AG04449 (cell line): ENCODE measurements around the gene CLMP.
"Not testable (repeated sequence)": the region's sequence is repeated elsewhere in the genome, so short reads cannot be mapped to it uniquely, and the experiment has no call there.

ENCODE experiments used
- CTCF ChIA-PET: fragments of 350-600 bp; formaldehyde crosslinking; extraction: SDS; loops from one replicate; lab custom pipeline; 2021; ENCODE audit warnings: antibody characterized with exemption; lab: Yijun Ruan, JAX
- POLR2A ChIA-PET: fragments of 400-600, 350-600 bp; formaldehyde crosslinking; extraction: SDS; loops from one replicate; lab custom pipeline; 2020; ENCODE audit warnings: antibody characterized with exemption, inconsistent platforms; lab: Yijun Ruan, JAX
- DNase-seq: peaks from one replicate; pipeline ENCODE4 v3.0.0-alpha.2; 2010; ENCODE audit warnings: low read depth, low spot score
- H3K4me3 ChIP-seq: 2 replicates; pipeline ENCODE4 v1.5.1; 2011; ENCODE audit warnings: low read depth, mild to moderate bottlenecking, control low read depth, low read length
- TF ChIP-seq, protein P1 (sequence below): IDR thresholded peaks from one replicate; pipeline ENCODE4 v1.5.1; 2011; ENCODE audit warnings: mild to moderate bottlenecking, moderate library complexity, low read length, control low read depth, inconsistent platforms; ENCODE audit not compliant: insufficient read depth; ENCODE audit errors: missing control alignments

Gene CLMP

DNA sequence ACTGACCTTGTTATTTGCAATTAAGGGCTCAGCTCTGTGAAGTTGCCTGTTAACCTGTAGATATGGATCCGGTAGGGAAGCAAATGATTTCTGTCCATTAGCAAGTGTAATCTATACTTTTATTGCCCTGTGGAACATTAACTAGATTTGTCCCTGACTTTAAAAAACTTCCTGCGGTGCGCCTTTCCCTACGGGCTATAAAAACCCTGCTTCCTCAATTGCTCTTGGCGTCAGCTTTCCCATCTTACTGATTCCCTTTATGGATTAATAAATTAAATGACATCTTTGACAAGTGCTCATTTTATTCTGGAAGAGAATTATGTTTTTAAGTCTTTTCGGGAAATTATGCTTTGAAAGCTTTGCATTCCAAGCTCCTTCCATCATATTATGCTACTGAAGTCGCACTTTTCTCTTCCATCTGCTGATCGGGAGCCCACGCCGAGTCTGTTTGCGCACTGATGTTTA lies 18.3 kb upstream of the CLMP start:
- H3K4me3 ChIP-seq = no peak overlapping the region
- ChIA-PET CTCF (interaction anchor here (0.9 kb wide), 2 partner anchors 9 to 34 kb away, joined by 4 read pairs; no protein-coding TSS in a partner anchor), POLR2A (no interaction called here)
- DNase-seq = no peak
- TF ChIP-seq, protein P1, sequence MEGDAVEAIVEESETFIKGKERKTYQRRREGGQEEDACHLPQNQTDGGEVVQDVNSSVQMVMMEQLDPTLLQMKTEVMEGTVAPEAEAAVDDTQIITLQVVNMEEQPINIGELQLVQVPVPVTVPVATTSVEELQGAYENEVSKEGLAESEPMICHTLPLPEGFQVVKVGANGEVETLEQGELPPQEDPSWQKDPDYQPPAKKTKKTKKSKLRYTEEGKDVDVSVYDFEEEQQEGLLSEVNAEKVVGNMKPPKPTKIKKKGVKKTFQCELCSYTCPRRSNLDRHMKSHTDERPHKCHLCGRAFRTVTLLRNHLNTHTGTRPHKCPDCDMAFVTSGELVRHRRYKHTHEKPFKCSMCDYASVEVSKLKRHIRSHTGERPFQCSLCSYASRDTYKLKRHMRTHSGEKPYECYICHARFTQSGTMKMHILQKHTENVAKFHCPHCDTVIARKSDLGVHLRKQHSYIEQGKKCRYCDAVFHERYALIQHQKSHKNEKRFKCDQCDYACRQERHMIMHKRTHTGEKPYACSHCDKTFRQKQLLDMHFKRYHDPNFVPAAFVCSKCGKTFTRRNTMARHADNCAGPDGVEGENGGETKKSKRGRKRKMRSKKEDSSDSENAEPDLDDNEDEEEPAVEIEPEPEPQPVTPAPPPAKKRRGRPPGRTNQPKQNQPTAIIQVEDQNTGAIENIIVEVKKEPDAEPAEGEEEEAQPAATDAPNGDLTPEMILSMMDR = no peak

DNA sequence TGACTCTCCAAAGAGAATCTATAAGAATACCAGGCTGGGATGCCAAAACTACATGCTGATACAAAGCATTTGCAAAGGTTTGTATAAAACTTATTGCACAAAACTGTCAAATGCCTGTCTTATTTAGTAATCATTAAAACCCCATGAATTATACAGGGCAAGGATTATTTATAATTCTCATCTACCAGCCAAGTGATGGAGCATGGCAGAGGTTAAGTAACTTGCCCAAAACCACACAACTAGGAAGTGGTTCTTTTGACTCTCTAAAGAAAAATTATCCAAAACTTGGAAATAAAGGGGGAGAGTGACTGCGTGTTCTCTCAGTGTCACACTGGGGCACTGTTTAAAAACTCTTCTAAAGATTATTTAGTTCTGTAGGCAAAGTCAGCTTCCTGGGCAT lies 17.4 kb upstream of the CLMP start:
- no peak overlapping the region for H3K4me3 ChIP-seq
- no peak for DNase-seq
- ChIA-PET CTCF (interaction anchor here (0.9 to 4.2 kb wide), 3 partner anchors 9 to 34 kb away, joined by 4 to 24 read pairs (median 5); no protein-coding TSS in a partner anchor), POLR2A (no interaction called here)
- TF ChIP-seq, protein P1 = no peak

DNA sequence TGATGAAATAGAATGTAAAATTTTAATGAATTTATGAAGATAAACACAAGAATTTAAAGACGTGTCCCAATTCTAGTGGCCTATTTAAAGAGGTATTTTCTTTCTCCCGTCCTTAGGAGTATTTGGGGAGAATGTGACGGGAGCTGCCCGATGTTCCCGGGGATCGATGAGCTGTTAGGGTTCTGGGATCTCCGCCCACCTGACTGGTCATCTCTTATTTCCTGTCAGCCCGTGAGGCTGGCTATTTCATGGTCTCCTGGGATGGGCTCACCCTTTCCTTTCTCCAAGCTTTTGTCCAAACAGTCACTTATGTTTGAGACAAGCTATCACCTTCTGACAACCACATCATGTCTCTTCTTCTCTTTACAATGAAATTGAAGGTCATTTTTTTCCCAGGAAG lies 16.9 kb upstream of the CLMP start:
- TF ChIP-seq, protein P1 = no peak
- DNase-seq = no peak
- H3K4me3 ChIP-seq = no peak overlapping the region
- ChIA-PET CTCF (interaction anchor here (1.4 to 4.2 kb wide), 2 partner anchors 19 to 35 kb away, joined by 5 to 24 read pairs; no protein-coding TSS in a partner anchor), POLR2A (no interaction called here)

DNA sequence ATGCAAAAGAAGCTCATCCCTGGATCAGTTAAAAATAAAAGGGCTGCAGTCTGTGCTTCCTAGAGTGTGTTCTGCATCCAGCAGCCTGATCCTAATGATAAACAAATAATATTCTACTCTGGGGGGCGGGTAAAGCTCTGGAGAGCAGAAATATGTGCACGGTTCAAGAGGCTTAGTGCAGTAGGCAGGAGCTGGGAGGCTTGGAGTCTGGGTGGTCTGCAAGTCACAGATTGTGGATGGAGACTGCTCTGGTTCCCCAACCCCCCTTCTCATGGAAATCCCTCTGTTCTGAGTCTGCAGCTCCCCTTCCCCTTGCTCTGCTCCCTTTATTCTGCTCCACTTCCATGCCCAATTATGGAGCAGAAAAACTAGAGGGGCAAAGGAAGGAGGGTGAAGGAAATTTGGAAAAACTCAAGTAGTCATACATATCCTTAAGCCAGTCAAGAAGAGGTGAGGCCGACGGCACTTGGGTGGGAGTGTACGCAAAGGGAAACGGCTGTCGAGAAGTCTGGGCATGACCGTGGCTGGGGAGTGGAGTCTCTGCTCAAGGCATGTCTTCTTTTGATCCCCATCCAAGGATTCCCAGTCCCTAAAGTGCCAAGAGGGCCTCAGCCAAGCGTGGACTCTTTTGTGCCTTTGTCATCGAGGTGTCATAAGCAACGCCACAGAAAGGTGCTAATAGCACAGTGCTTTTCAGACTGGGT lies 16.3 kb upstream of the CLMP start:
- CTCF ChIA-PET = interaction anchor here (1.4 to 4.2 kb wide), 2 partner anchors 20 to 35 kb away, joined by 5 to 24 read pairs; no protein-coding TSS in a partner anchor

DNA sequence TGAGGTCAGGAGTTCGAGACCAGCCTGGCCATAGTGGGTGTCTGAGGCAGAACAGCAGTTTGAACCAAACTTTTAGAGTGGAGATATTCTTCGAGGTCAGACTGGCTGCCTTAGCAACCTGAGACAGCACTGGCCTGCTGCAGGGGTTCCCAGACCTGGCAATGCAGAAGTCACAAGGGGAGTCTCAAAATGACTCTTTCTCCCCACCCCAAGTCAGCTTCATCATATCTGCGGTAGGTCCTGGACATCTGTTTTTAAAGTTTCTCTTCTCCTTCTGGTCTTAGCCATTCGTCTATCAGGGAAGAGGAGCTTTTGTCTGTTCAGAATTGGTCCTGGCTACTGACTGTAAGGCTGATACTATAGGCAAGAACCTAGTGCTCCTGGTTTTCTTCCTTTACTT lies 14.5 kb upstream of the CLMP start:
- CTCF ChIA-PET = interaction anchor here (4.2 kb wide), 1 partner anchor 37 kb away, joined by 24 read pairs; no protein-coding TSS in a partner anchor
- no peak overlapping the region for H3K4me3 ChIP-seq
- POLR2A ChIA-PET = no interaction called here
- TF ChIP-seq, protein P1 = no peak
- DNase-seq = no peak

More for the DNA sequence above, 16.3 kb upstream of the CLMP start:
- no peak overlapping the region for H3K4me3 ChIP-seq
- no peak for DNase-seq
- TF ChIP-seq, protein P1 = no peak
- POLR2A ChIA-PET = no interaction called here

DNA sequence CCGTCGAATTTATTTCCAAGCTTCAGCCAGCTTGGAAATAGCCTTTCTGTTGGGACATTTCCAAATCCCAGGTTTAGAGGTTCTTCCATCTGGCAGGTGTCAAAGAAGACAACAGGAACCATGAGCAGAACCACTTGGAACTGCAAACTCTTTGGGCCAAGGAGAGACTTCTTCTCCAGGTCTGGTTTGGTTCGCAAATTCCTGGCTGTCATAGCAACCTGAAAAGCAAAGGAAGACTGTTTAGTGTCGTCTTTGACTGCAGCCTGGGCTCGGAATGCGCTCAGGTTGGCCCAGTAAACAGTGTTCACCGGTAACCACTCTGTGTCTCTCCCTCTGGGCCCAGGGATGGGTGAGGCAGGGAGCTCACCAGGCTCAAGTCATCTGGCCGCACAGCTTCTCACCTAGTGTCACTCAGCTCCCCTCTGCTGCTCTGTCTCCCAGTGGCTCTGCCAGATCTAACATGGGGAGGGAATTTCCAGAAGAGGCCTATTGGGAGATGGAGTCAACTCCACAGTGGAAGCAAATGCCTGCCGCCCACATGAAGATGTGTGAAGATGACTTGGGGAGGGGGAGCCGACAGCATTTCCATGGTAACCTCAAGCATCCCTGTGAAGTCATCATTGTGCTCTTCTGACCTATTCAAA lies 11.9 kb upstream of the CLMP start:
- POLR2A ChIA-PET = no interaction called here
- TF ChIP-seq, protein P1 = no peak
- no peak for DNase-seq
- H3K4me3 ChIP-seq = no peak overlapping the region
- CTCF ChIA-PET = interaction anchor here (0.8 to 1.2 kb wide), 3 partner anchors 13 to 56 kb away, joined by 3 to 4 read pairs (median 4); no protein-coding TSS in a partner anchor

DNA sequence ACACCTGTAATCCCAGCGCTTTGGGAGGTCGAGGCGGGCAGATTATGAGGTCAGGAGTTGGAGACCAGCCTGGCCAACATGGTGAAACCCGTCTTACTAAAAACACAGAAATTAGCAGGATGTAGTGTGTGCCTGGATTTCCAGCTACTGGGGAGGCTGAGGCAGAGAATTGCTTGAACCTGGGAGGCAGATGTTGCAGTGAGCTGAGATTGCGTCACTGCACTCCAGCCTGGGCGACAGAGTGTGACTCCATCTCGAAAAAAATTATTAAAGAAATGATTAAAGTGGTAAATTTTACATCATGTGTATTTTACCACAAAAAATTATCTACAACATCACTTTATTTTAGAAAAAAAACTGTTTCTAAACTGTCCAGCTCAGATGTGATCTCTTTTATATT lies 11.0 kb upstream of the CLMP start:
- POLR2A ChIA-PET = not testable (repeated sequence)
- CTCF ChIA-PET = interaction anchor here (0.8 to 1.2 kb wide), 3 partner anchors 12 to 56 kb away, joined by 3 to 4 read pairs (median 4); no protein-coding TSS in a partner anchor

More for the DNA sequence above, 11.0 kb upstream of the CLMP start:
- DNase-seq, H3K4me3 ChIP-seq: not testable (repeated sequence)
